AG10803 (cell line): ENCODE data around the gene NOSTRIN.

Source experiments
- DNase-seq: peaks from one replicate; pipeline ENCODE4 v3.0.0; 2010; ENCODE audit warnings: low read depth
- H3K4me3 ChIP-seq: 2 replicates; pipeline ENCODE4 v1.5.1; 2011; ENCODE audit warnings: mild to moderate bottlenecking, low read length, control low read depth
- CTCF ChIP-seq: conservative IDR thresholded peaks from 2 replicates; pipeline ENCODE4 v1.5.1; 2011; ENCODE audit warnings: mild to moderate bottlenecking, low read length, control low read depth, inconsistent platforms

The NOSTRIN gene

GRCh38 chr2:168896783-168897182, 94.3 kb downstream of the NOSTRIN start:
- no peak overlapping the region for H3K4me3 ChIP-seq
- TF ChIP-seq CTCF = no peak
- DNase-seq = no peak

- no peak for TF ChIP-seq CTCF
- H3K4me3 ChIP-seq = no peak overlapping the region
- no peak for DNase-seq
Observed at GRCh38 chr2:168897449-168897848, 95.0 kb downstream of the NOSTRIN start.

- TF ChIP-seq CTCF = no peak
- no peak for DNase-seq
- no peak within 1 kb of the TSS for H3K4me3 ChIP-seq
Observed at GRCh38 chr2:168901003-168901402, 98.6 kb downstream of the NOSTRIN start, which contains the start of gene G6PC2. TSS of gene G6PC2 (plus strand) at chr2:168901291. CDS start at chr2:168901332, 41 bp downstream.

- TF ChIP-seq CTCF = no peak
- no peak for DNase-seq
- H3K4me3 ChIP-seq = no peak overlapping the region
Observed at GRCh38 chr2:168903888-168904287, 101.5 kb downstream of the NOSTRIN start.

GRCh38 chr2:168904358-168904757, 101.9 kb downstream of the NOSTRIN start:
- DNase-seq = no peak
- TF ChIP-seq CTCF = no peak
- no peak overlapping the region for H3K4me3 ChIP-seq

GRCh38 chr2:168907940-168908662, 105.7 kb downstream of the NOSTRIN start:
- no peak for TF ChIP-seq CTCF
- H3K4me3 ChIP-seq = no peak overlapping the region
- no peak for DNase-seq

GRCh38 chr2:168910330-168910729, 107.9 kb downstream of the NOSTRIN start:
- no peak for TF ChIP-seq CTCF
- no peak overlapping the region for H3K4me3 ChIP-seq
- no peak for DNase-seq
